Measurements from ENCODE around the gene COP1. TPM values are rescaled to one million over a fixed set of nuclear protein-coding genes. Genes with fewer than 3 reads are reported as not detected.

The COP1 gene
- total RNA-seq, 4 donors from 2014 or later, result 36.1 to 53.6 (median 39.5) TPM

DNA sequence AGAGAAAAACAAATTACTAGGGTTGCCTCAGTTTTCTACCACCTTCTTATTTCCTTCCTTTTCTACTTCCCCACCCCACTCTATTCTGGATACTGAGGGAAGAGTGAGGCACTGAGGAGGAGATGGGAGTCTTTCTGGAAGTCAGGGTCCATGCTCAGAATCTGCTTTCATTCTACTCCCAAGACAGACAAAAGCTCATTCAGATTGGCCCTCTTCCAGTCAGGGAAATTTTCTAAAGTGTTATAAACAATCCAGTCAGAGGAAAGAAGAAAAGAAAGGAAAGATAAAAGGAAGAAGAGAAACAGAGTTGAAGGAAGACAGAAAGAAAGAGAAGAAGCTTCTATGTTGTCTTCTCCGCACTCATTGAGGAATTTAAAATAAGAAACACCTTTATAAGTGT lies 228.6 kb downstream of the COP1 start:
- TF ChIP-seq, protein P1, sequence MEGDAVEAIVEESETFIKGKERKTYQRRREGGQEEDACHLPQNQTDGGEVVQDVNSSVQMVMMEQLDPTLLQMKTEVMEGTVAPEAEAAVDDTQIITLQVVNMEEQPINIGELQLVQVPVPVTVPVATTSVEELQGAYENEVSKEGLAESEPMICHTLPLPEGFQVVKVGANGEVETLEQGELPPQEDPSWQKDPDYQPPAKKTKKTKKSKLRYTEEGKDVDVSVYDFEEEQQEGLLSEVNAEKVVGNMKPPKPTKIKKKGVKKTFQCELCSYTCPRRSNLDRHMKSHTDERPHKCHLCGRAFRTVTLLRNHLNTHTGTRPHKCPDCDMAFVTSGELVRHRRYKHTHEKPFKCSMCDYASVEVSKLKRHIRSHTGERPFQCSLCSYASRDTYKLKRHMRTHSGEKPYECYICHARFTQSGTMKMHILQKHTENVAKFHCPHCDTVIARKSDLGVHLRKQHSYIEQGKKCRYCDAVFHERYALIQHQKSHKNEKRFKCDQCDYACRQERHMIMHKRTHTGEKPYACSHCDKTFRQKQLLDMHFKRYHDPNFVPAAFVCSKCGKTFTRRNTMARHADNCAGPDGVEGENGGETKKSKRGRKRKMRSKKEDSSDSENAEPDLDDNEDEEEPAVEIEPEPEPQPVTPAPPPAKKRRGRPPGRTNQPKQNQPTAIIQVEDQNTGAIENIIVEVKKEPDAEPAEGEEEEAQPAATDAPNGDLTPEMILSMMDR (IDR thresholded peaks at IDR 0.05), result no peak
- no peak for TF ChIP-seq POLR2A (IDR thresholded peaks at IDR 0.05; ENCODE audit: low read depth)
- no peak for TF ChIP-seq POLR2AphosphoS5 (IDR thresholded peaks at IDR 0.05)
- TF ChIP-seq EP300 (IDR thresholded peaks at IDR 0.05), result no peak
- Histone ChIP-seq H3K36me3 (peaks cover 0 to 27% (median 13%) of the 10 kb centered on the region in 4 donors), H3K9me3 (peaks cover 0 to 9% (median 7%) of the 10 kb centered on the region in 4 donors), H3K27me3 (no peaks in the 10 kb centered on the region), H3K27ac (replicated peaks in 1 of 4) (no peak overlapping the region), H3K4me3 (no peak overlapping the region), H3K4me1 (peaks cover 3 to 14% (median 13%) of the 10 kb centered on the region in 4 donors)
- intact Hi-C loops (cut with DNase I), result no loop called here
- DNase-seq (ENCODE audit: extremely low spot score), result no peak
- 93% methylated on average over 1 of the region's 1 CpG for WGBS

DNA sequence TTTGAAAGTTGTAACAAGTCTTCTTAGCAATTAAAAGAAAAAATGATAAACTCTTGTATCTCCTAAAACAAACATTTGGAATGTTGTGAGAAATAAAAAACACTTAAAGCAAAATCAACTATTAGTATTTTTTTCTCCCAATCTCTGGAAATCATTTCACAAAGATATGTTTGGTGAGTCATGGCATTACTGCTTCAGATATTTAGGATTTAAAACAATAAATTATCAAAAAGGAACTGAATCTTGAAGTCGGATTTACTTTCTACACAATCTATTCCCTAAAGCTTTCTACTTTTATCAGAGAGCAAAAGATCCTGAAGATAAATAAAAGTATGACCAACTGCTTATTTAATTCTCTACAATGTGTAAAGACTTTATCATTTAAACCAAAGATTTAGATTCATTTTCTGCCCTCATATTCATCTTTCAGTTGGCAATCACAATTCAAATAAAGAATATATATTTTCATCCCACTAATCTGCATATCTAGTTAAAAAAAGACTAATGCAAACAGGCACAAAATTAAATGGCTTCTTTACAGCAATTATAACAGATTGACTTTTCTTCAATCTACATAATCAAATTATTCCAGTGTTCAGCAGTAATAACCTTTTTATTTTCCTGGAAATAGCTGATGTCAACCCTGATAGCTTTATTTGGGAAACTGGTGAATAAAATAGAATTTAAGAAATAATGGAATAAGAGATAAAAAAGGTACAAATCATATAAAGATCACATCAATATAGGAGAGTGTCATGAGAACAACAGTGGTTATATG lies 230.0 kb downstream of the COP1 start:
- no peak overlapping the region for H3K4me3 ChIP-seq
- H3K36me3 ChIP-seq, result peaks cover 0 to 21% (median 2%) of the 10 kb centered on the region in 4 donors
- WGBS, result 54% methylated on average over 1 of the region's 1 CpG
- peaks cover 0 to 8% (median 2%) of the 10 kb centered on the region in 4 donors for H3K9me3 ChIP-seq
- H3K27me3 ChIP-seq, result no peaks in the 10 kb centered on the region
- H3K4me1 ChIP-seq, result peaks cover 3 to 14% (median 13%) of the 10 kb centered on the region in 4 donors
- no peak for DNase-seq (ENCODE audit: extremely low spot score)
- intact Hi-C loops (cut with DNase I), result no loop called here
- TF ChIP-seq POLR2A (IDR thresholded peaks at IDR 0.05; ENCODE audit: low read depth) (no peak), EP300 (IDR thresholded peaks at IDR 0.05) (no peak), POLR2AphosphoS5 (IDR thresholded peaks at IDR 0.05) (no peak)
- TF ChIP-seq, protein P1 (IDR thresholded peaks at IDR 0.05), result no peak
- no peak overlapping the region for H3K27ac ChIP-seq (replicated peaks in 1 of 4)

GRCh38 chr1:175969231-175969630 lies 237.9 kb downstream of the COP1 start:
- DNase-seq (ENCODE audit: extremely low spot score), result no peak
- Histone ChIP-seq H3K27me3 (no peaks in the 10 kb centered on the region), H3K36me3 (peaks cover 6 to 22% (median 8%) of the 10 kb centered on the region in 4 donors), H3K4me1 (peaks cover 0 to 12% (median 5%) of the 10 kb centered on the region in 4 donors), H3K4me3 (no peak overlapping the region), H3K27ac (replicated peaks in 1 of 4) (no peak overlapping the region), H3K9me3 (no peaks in the 10 kb centered on the region)
- intact Hi-C loops (cut with DNase I), result no loop called here
- TF ChIP-seq POLR2A (IDR thresholded peaks at IDR 0.05; ENCODE audit: low read depth), result no peak
- no peak for TF ChIP-seq POLR2AphosphoS5 (IDR thresholded peaks at IDR 0.05)
- TF ChIP-seq, protein P1 (IDR thresholded peaks at IDR 0.05), result no peak
- TF ChIP-seq EP300 (IDR thresholded peaks at IDR 0.05), result no peak

- Histone ChIP-seq H3K4me3 (no peak overlapping the region), H3K27me3 (no peaks in the 10 kb centered on the region), H3K27ac (replicated peaks in 1 of 4) (no peak overlapping the region), H3K9me3 (no peaks in the 10 kb centered on the region), H3K4me1 (peaks cover 0 to 12% (median 5%) of the 10 kb centered on the region in 4 donors), H3K36me3 (peaks cover 6 to 22% (median 8%) of the 10 kb centered on the region in 4 donors)
- intact Hi-C loops (cut with DNase I), result no loop called here
- 39% methylated on average over 3 of the region's 3 CpGs for WGBS
- TF ChIP-seq POLR2AphosphoS5 (IDR thresholded peaks at IDR 0.05), result no peak
- no peak for TF ChIP-seq EP300 (IDR thresholded peaks at IDR 0.05)
- TF ChIP-seq, protein P1 (IDR thresholded peaks at IDR 0.05), result no peak
- TF ChIP-seq POLR2A (IDR thresholded peaks at IDR 0.05; ENCODE audit: low read depth), result no peak
- no peak for DNase-seq (ENCODE audit: extremely low spot score)
These were observed 238.5 kb downstream of the COP1 start for GRCh38 chr1:175968486-175969172.
